Measurements from ENCODE around the gene KLHL6.

DNA sequence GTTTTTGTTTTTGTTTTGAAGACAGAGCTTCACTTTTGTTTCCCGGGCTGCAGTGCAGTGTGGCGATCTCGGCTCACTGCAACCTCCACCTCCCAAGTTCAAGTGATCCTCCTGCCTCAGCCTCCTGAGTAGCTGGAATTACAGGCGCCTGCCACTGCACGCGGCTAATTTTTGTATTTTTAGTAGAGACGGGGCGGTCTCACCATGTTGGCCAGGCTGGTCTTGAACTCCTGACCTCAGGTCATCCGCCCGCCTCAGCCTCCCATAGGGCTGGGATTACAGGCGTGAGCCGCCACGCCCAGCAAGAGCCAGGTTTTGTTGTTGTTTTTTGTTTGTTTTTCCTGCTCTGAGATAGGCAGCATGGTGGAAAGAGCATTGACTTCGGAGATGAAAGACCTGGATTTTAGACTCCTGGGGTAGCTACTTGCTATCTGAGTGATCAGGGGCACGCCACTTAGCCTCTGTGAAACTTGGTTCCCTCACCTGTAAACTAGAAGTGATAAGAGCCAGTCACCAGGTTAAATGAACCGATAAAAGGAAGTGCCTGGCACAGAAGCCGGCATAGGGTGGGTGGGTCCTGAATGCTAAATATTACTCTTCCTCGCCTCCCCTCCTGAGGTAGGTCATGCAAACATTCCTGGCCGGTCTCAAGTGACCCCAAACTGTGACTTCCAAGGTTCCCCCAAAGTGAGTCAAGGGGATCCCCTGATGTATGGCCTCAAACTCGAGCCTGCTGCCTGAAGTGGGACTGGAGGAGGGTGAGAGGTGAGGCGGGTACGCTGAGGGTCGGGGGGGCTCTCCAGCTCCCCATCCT is 64.2 kb downstream of the KLHL6 start:
- TF ChIP-seq, protein P1, sequence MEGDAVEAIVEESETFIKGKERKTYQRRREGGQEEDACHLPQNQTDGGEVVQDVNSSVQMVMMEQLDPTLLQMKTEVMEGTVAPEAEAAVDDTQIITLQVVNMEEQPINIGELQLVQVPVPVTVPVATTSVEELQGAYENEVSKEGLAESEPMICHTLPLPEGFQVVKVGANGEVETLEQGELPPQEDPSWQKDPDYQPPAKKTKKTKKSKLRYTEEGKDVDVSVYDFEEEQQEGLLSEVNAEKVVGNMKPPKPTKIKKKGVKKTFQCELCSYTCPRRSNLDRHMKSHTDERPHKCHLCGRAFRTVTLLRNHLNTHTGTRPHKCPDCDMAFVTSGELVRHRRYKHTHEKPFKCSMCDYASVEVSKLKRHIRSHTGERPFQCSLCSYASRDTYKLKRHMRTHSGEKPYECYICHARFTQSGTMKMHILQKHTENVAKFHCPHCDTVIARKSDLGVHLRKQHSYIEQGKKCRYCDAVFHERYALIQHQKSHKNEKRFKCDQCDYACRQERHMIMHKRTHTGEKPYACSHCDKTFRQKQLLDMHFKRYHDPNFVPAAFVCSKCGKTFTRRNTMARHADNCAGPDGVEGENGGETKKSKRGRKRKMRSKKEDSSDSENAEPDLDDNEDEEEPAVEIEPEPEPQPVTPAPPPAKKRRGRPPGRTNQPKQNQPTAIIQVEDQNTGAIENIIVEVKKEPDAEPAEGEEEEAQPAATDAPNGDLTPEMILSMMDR (IDR thresholded peaks at IDR 0.05) = no peak
- no peak for TF ChIP-seq POLR2A (IDR thresholded peaks at IDR 0.05)
- TF ChIP-seq EP300 (IDR thresholded peaks at IDR 0.05) = no peak

Measured in stomach (tissue), 4 donors.